Activated naive CD4-positive, alpha-beta T cell treated with anti-CD3 and anti-CD28 coated beads for 36 hours (primary cell): Measurements from ENCODE around the gene B3GALT4. TPM values are rescaled to one million over a fixed set of nuclear protein-coding genes. Genes with fewer than 3 reads are reported as not detected.
"Not testable (repeated sequence)": the region's sequence is repeated elsewhere in the genome, so short reads cannot be mapped to it uniquely, and the experiment has no call there.

Experiments used
- CTCF ChIA-PET: fragments of 350-600 bp; sonication (Branson Sonifier 250); formaldehyde crosslinking; loops from one replicate; lab custom pipeline; 2021; ENCODE audit warnings: antibody characterized with exemption; lab: Charles Lee
- DNase-seq: peaks from one replicate; pipeline ENCODE4 v3.0.0-alpha.2; 2020
- H3K27ac Mint-ChIP-seq: one replicate; pipeline ENCODE4 v1.8.0; 2021; ENCODE audit warnings: mild to moderate bottlenecking, mixed read lengths
- H3K27me3 Mint-ChIP-seq: one replicate; pipeline ENCODE4 v1.8.0; 2021; ENCODE audit warnings: low read depth, mixed read lengths
- H3K36me3 Mint-ChIP-seq: one replicate; pipeline ENCODE4 v1.8.0; 2021; ENCODE audit warnings: low read depth, mixed read lengths
- H3K4me1 Mint-ChIP-seq: one replicate; pipeline ENCODE4 v1.8.0; 2021; ENCODE audit warnings: low read depth, mixed read lengths
- H3K4me3 Mint-ChIP-seq: one replicate; pipeline ENCODE4 v1.8.0; 2021; ENCODE audit warnings: mild to moderate bottlenecking, moderate library complexity, mixed read lengths
- H3K9me3 Mint-ChIP-seq: one replicate; pipeline ENCODE4 v1.8.0; 2021; ENCODE audit warnings: mixed read lengths
- intact Hi-C: fragments of 100-400 bp; cut with micrococcal nuclease; formaldehyde crosslinking; loops from one replicate; pipeline ENCODE4 v1.15.1; 2023
- total RNA-seq, 2 experiments: library from RNA; stranded (reverse); gene quantifications; one replicate each; pipeline ENCODE4 v1.2.3, GENCODE V29; 2021

Gene B3GALT4
- total RNA-seq, 2 experiments from 2014 or later: 4.4 TPM

GRCh38 chr6:33272275-33273128 lies 4.4 kb upstream of the B3GALT4 start:
- intact Hi-C loops: loop anchor here (1.0 to 10.0 kb wide), 4 partner anchors 51 to 302 kb away; partner anchors contain the start of gene KIFC1
- Mint-ChIP-seq H3K4me3 (peak overlapping the region; percentile 99), H3K36me3 (peaks cover 60% of the 10 kb centered on the region), H3K27ac (peak overlapping the region; percentile 100), H3K4me1 (peaks cover 46% of the 10 kb centered on the region), H3K9me3 (no peaks in the 10 kb centered on the region), H3K27me3 (no peaks in the 10 kb centered on the region)
- no peak for DNase-seq
- CTCF ChIA-PET: interaction anchor here (0.5 to 2.8 kb wide), 3 partner anchors 16 to 24 kb away, joined by 3 to 9 read pairs (median 3); partner anchors contain the start of gene WDR46

- CTCF ChIA-PET: interaction anchor here (0.5 kb wide), 1 partner anchor 25 kb away, joined by 3 read pairs; no protein-coding TSS in a partner anchor
- Mint-ChIP-seq H3K4me1 (peaks cover 50% of the 10 kb centered on the region), H3K27ac (peak overlapping the region; percentile 100), H3K27me3 (no peaks in the 10 kb centered on the region), H3K4me3 (peak overlapping the region; percentile 99), H3K9me3 (no peaks in the 10 kb centered on the region), H3K36me3 (peaks cover 54% of the 10 kb centered on the region)
- intact Hi-C loops: loop anchor here (10.0 kb wide), 1 partner anchor 301 kb away; no protein-coding TSS in a partner anchor
- no peak for DNase-seq
Observed at GRCh38 chr6:33273129-33273923, 3.6 kb upstream of the B3GALT4 start.

GRCh38 chr6:33273924-33274902 lies 2.7 kb upstream of the B3GALT4 start:
- H3K9me3 Mint-ChIP-seq: no peaks in the 10 kb centered on the region
- no peak for DNase-seq
- H3K27me3 Mint-ChIP-seq: no peaks in the 10 kb centered on the region
- H3K4me3 Mint-ChIP-seq: peak overlapping the region; percentile 99
- peak overlapping the region; percentile 76 for H3K27ac Mint-ChIP-seq
- CTCF ChIA-PET: no interaction called here
- intact Hi-C loops: loop anchor here (10.0 kb wide), 1 partner anchor 301 kb away; no protein-coding TSS in a partner anchor
- H3K36me3 Mint-ChIP-seq: peaks cover 54% of the 10 kb centered on the region
- peaks cover 57% of the 10 kb centered on the region for H3K4me1 Mint-ChIP-seq

- not testable (repeated sequence) for DNase-seq, H3K27me3 Mint-ChIP-seq, H3K9me3 Mint-ChIP-seq
- Mint-ChIP-seq H3K36me3 (peaks cover 52% of the 10 kb centered on the region), H3K4me3 (peak overlapping the region; percentile 99), H3K4me1 (peaks cover 45% of the 10 kb centered on the region), H3K27ac (peak overlapping the region; percentile 87)
- intact Hi-C loops: loop anchor here (10.0 kb wide), 1 partner anchor 299 kb away; no protein-coding TSS in a partner anchor
- CTCF ChIA-PET: interaction anchor here (2.2 to 3.0 kb wide), 4 partner anchors 13 to 69 kb away, joined by 7 to 21 read pairs (median 10); partner anchors contain the start of genes PFDN6 and WDR46
Observed at GRCh38 chr6:33275795-33276580, 935 bp upstream of the B3GALT4 start.

GRCh38 chr6:33276581-33276863 lies 401 bp upstream of the B3GALT4 start:
- CTCF ChIA-PET: interaction anchor here (0.7 to 3.0 kb wide), 9 partner anchors 10 to 430 kb away, joined by 3 to 21 read pairs (median 6); partner anchors contain the start of genes PFDN6 and WDR46
- H3K36me3 Mint-ChIP-seq: peaks cover 53% of the 10 kb centered on the region
- no peak for DNase-seq
- no peaks in the 10 kb centered on the region for H3K27me3 Mint-ChIP-seq
- no peaks in the 10 kb centered on the region for H3K9me3 Mint-ChIP-seq
- peaks cover 45% of the 10 kb centered on the region for H3K4me1 Mint-ChIP-seq
- peak overlapping the region; percentile 87 for H3K27ac Mint-ChIP-seq
- H3K4me3 Mint-ChIP-seq: peak overlapping the region; percentile 99
- intact Hi-C loops: loop anchor here (10.0 kb wide), 1 partner anchor 298 kb away; no protein-coding TSS in a partner anchor

GRCh38 chr6:33277663-33278391 lies 904 bp downstream of the B3GALT4 start:
- Mint-ChIP-seq H3K4me1 (peaks cover 41% of the 10 kb centered on the region), H3K4me3 (peak overlapping the region; percentile 84), H3K36me3 (peaks cover 43% of the 10 kb centered on the region), H3K27ac (peak overlapping the region; percentile 94), H3K9me3 (no peaks in the 10 kb centered on the region), H3K27me3 (no peaks in the 10 kb centered on the region)
- peak; percentile 47 for DNase-seq
- intact Hi-C loops: loop anchor here (1.0 to 10.0 kb wide), 2 partner anchors 21 to 297 kb away; no protein-coding TSS in a partner anchor
- CTCF ChIA-PET: interaction anchor here (0.5 to 3.0 kb wide), 11 partner anchors 11 to 431 kb away, joined by 3 to 21 read pairs (median 5); partner anchors contain the start of genes PFDN6, WDR46 and ZBTB9

- no peak overlapping the region for H3K4me3 Mint-ChIP-seq
- H3K9me3 Mint-ChIP-seq: no peaks in the 10 kb centered on the region
- H3K27ac Mint-ChIP-seq: peak overlapping the region; percentile 94
- no peak for DNase-seq
- H3K36me3 Mint-ChIP-seq: peaks cover 39% of the 10 kb centered on the region
- intact Hi-C loops: loop anchor here (10.0 kb wide), 1 partner anchor 296 kb away; no protein-coding TSS in a partner anchor
- H3K4me1 Mint-ChIP-seq: peaks cover 38% of the 10 kb centered on the region
- CTCF ChIA-PET: interaction anchor here (0.5 to 3.0 kb wide), 5 partner anchors 10 to 86 kb away, joined by 3 to 21 read pairs (median 5); partner anchors contain the start of genes PFDN6 and WDR46
- no peaks in the 10 kb centered on the region for H3K27me3 Mint-ChIP-seq
Observed at GRCh38 chr6:33278392-33278741, 1.4 kb downstream of the B3GALT4 start.

GRCh38 chr6:33278810-33279209 lies 1.9 kb downstream of the B3GALT4 start:
- intact Hi-C loops: loop anchor here (1.0 to 10.0 kb wide), 2 partner anchors 10 to 296 kb away; partner anchors contain the start of genes PFDN6 and WDR46
- Mint-ChIP-seq H3K4me3 (no peak overlapping the region), H3K36me3 (peaks cover 35% of the 10 kb centered on the region), H3K27me3 (no peaks in the 10 kb centered on the region), H3K27ac (no peak overlapping the region), H3K4me1 (peaks cover 38% of the 10 kb centered on the region), H3K9me3 (no peaks in the 10 kb centered on the region)
- no peak for DNase-seq
- CTCF ChIA-PET: interaction anchor here (1.6 to 3.0 kb wide), 2 partner anchors 30 to 66 kb away, joined by 3 to 21 read pairs; no protein-coding TSS in a partner anchor

- H3K27me3 Mint-ChIP-seq: no peaks in the 10 kb centered on the region
- CTCF ChIA-PET: interaction anchor here (0.8 kb wide), 1 partner anchor 12 kb away, joined by 3 read pairs; no protein-coding TSS in a partner anchor
- no peak overlapping the region for H3K4me3 Mint-ChIP-seq
- peaks cover 37% of the 10 kb centered on the region for H3K4me1 Mint-ChIP-seq
- intact Hi-C loops: loop anchor here (1.0 to 10.0 kb wide), 2 partner anchors 10 to 296 kb away; partner anchors contain the start of genes PFDN6 and WDR46
- DNase-seq: no peak
- peaks cover 33% of the 10 kb centered on the region for H3K36me3 Mint-ChIP-seq
- no peaks in the 10 kb centered on the region for H3K9me3 Mint-ChIP-seq
- H3K27ac Mint-ChIP-seq: no peak overlapping the region
Observed at GRCh38 chr6:33279257-33279695, 2.4 kb downstream of the B3GALT4 start.
